Activated CD4-positive, alpha-beta T cell treated with anti-CD3 and anti-CD28 coated beads, Interleukin-2, amount 50 U/mL, for 24 hours (primary cell): ENCODE results near the gene MRC2.

Experiments used
- DNase-seq, 2 donors: peaks; one replicate each; pipeline ENCODE4 v3.0.0-alpha.2; 2020; ENCODE audit warnings: low read depth in 1 of 2, low spot score in 1 of 2

The MRC2 gene

GRCh38 chr17:62658136-62658920 lies 30.9 kb downstream of the MRC2 start:
- DNase-seq = no peak

GRCh38 chr17:62660629-62661118 lies 33.2 kb downstream of the MRC2 start:
- DNase-seq = no peak

GRCh38 chr17:62661337-62661736 lies 33.9 kb downstream of the MRC2 start:
- no peak for DNase-seq

GRCh38 chr17:62662855-62663254 lies 35.4 kb downstream of the MRC2 start:
- no peak for DNase-seq

GRCh38 chr17:62663304-62663703 lies 35.8 kb downstream of the MRC2 start:
- DNase-seq = no peak

GRCh38 chr17:62664336-62665120 lies 37.1 kb downstream of the MRC2 start:
- no peak for DNase-seq

GRCh38 chr17:62665599-62665998 lies 38.1 kb downstream of the MRC2 start:
- no peak for DNase-seq

- DNase-seq = no peak
These were observed 38.8 kb downstream of the MRC2 start for GRCh38 chr17:62666061-62666800.

- DNase-seq = no peak
These were observed 39.5 kb downstream of the MRC2 start for GRCh38 chr17:62666801-62667591.

- DNase-seq = no peak
These were observed 40.8 kb downstream of the MRC2 start for GRCh38 chr17:62668091-62668804.

- no peak for DNase-seq
These were observed 42.8 kb downstream of the MRC2 start for GRCh38 chr17:62670202-62670821.

GRCh38 chr17:62671553-62671952 lies 44.1 kb downstream of the MRC2 start:
- DNase-seq = no peak

GRCh38 chr17:62672957-62673356 lies 45.5 kb downstream of the MRC2 start:
- no peak for DNase-seq

GRCh38 chr17:62673614-62674362 lies 46.3 kb downstream of the MRC2 start:
- no peak for DNase-seq

GRCh38 chr17:62674363-62674739 lies 46.9 kb downstream of the MRC2 start:
- no peak for DNase-seq

GRCh38 chr17:62674841-62675240 lies 47.4 kb downstream of the MRC2 start:
- DNase-seq = no peak

GRCh38 chr17:62675260-62675659 lies 47.8 kb downstream of the MRC2 start:
- no peak for DNase-seq

GRCh38 chr17:62675701-62676100 lies 48.2 kb downstream of the MRC2 start:
- no peak for DNase-seq
